ENCODE results near the gene ITGA3. TPM values are rescaled to one million over a fixed set of nuclear protein-coding genes. Genes with fewer than 3 reads are reported as not detected.

Gene ITGA3
- total RNA-seq, 1 experiment from 2014 or later, result 22.5 TPM

DNA sequence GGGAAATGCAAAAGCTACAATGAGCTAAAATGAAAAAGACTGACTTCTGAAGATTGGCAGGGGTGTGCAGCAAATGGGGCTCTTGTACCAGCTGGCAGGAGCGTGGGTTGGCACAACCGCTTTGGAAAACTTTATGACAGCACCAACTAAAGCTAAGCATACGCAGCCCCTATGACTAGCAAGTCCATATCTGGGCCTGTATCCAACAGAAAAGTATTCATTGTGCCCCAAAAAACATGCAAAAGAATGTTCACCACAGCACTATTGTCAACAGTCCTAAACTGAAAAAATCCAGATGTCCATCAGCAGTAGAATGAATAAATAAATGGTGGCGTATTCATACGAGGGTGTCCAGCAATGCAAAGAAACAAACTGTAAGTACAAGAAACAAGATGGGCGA, 22.6 kb upstream of the ITGA3 start:
- peaks cover 10% of the 10 kb centered on the region for H3K27me3 Mint-ChIP-seq (ENCODE audit: low read depth)

More for the DNA sequence above, 22.6 kb upstream of the ITGA3 start:
- no peak overlapping the region for H3K4me3 Mint-ChIP-seq
- Histone ChIP-seq H4K8ac (replicated peaks; ENCODE audit: insufficient read length, low read depth, low read length) (no peak overlapping the region), H3K4me1 (ENCODE audit: insufficient read depth, low read length) (peaks cover 6% of the 10 kb centered on the region; the same call in 1 of the 2 replicates), H2BK120ac (ENCODE audit: low read depth, low read length, poor library complexity, severe bottlenecking) (no peak overlapping the region), H3K23me2 (ENCODE audit: insufficient read length, low read depth, low read length, poor library complexity, severe bottlenecking) (no peaks in the 10 kb centered on the region), H4K91ac (ENCODE audit: insufficient read length, low read depth, low read length) (no peak overlapping the region), H2BK5ac (ENCODE audit: insufficient read length, low read length) (no peak overlapping the region), H2BK20ac (ENCODE audit: low read depth, low read length, poor library complexity, severe bottlenecking) (no peak overlapping the region), H3K4ac (ENCODE audit: low read depth, low read length) (no peak overlapping the region), H4K5ac (ENCODE audit: insufficient read length, low read depth, low read length) (no peak overlapping the region), H3K4me2 (ENCODE audit: insufficient read depth, insufficient read length, low read length) (no peak overlapping the region), H4K20me1 (ENCODE audit: control insufficient read depth, insufficient read depth, insufficient read length) (no peaks in the 10 kb centered on the region), H3K9me3 (ENCODE audit: control insufficient read depth, low read depth, low read length) (no peaks in the 10 kb centered on the region), H3K14ac (ENCODE audit: insufficient read depth, low read length) (no peak overlapping the region), H2AK5ac (ENCODE audit: insufficient read length, low read length) (no peak overlapping the region), H3K18ac (ENCODE audit: insufficient read length, low read depth, low read length) (no peak overlapping the region), H3K79me2 (ENCODE audit: insufficient read depth, low read length) (no peaks in the 10 kb centered on the region), H3K9ac (ENCODE audit: extremely low read depth, insufficient read length, low read length) (no peak overlapping the region), H2BK15ac (ENCODE audit: low read depth, low read length) (no peak overlapping the region), H2BK12ac (ENCODE audit: insufficient read length, low read depth, low read length) (no peak overlapping the region), H3K56ac (ENCODE audit: insufficient read length, low read depth, low read length) (no peak overlapping the region), H3K27me3 (ENCODE audit: insufficient read depth, low read length) (no peaks in the 10 kb centered on the region; the same call in 1 of the 2 replicates), H3K23ac (ENCODE audit: insufficient read length, low read depth, low read length) (no peak overlapping the region), H3K79me1 (ENCODE audit: insufficient read depth, low read depth, low read length, poor library complexity, severe bottlenecking) (no peaks in the 10 kb centered on the region), H3K27ac (ENCODE audit: insufficient read length, low read depth, low read length) (no peak overlapping the region), H3T11ph (ENCODE audit: low read length) (no peak overlapping the region), H2AFZ (ENCODE audit: low read length) (no peak overlapping the region)
- TF ChIP-seq, protein P1, sequence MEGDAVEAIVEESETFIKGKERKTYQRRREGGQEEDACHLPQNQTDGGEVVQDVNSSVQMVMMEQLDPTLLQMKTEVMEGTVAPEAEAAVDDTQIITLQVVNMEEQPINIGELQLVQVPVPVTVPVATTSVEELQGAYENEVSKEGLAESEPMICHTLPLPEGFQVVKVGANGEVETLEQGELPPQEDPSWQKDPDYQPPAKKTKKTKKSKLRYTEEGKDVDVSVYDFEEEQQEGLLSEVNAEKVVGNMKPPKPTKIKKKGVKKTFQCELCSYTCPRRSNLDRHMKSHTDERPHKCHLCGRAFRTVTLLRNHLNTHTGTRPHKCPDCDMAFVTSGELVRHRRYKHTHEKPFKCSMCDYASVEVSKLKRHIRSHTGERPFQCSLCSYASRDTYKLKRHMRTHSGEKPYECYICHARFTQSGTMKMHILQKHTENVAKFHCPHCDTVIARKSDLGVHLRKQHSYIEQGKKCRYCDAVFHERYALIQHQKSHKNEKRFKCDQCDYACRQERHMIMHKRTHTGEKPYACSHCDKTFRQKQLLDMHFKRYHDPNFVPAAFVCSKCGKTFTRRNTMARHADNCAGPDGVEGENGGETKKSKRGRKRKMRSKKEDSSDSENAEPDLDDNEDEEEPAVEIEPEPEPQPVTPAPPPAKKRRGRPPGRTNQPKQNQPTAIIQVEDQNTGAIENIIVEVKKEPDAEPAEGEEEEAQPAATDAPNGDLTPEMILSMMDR (conservative IDR thresholded peaks at IDR 0.05), result no peak
- no peak overlapping the region for H3K27ac Mint-ChIP-seq
- no peaks in the 10 kb centered on the region for H3K9me3 Mint-ChIP-seq
- DNase-seq, result no peak
- H3K36me3 Mint-ChIP-seq (ENCODE audit: insufficient read depth in 1 of 3, low read depth in 3 of 3), result no peaks in the 10 kb centered on the region
- no CpG with 5 or more reads among the region's 6 CpGs for WGBS (ENCODE audit: extremely low coverage, insufficient read length, low lambda C conversion rate)
- peaks cover 28 to 42% of the 10 kb centered on the region in 2 experiments for H3K4me1 Mint-ChIP-seq
